GM23248 (cell line): ENCODE measurements around the gene TSPAN16. TPM values are rescaled to one million over a fixed set of nuclear protein-coding genes. Genes with fewer than 3 reads are reported as not detected.

ENCODE experiments used
- DNase-seq: peaks from one replicate; pipeline ENCODE4 v3.0.0-alpha.2; 2015
- H2AFZ ChIP-seq: fragments of 200-600 bp; sonication (generic); 2 replicates; pipeline ENCODE4 v1.6.1; 2016; ENCODE audit warnings: antibody characterized with exemption
- H3F3A ChIP-seq: fragments of 200-600 bp; sonication (generic); 2 replicates; pipeline ENCODE4 v1.6.1; 2016; ENCODE audit warnings: mild to moderate bottlenecking, antibody characterized with exemption, mixed run types; ENCODE audit not compliant: insufficient read depth
- H3K27ac ChIP-seq: fragments of 200-600 bp; sonication (generic); 2 replicates; pipeline ENCODE4 v1.5.1; 2016; ENCODE audit warnings: mild to moderate bottlenecking
- H3K27me3 ChIP-seq: fragments of 200-600 bp; sonication (generic); replicated peaks from 2 replicates; pipeline ENCODE4 v1.6.1; 2016; ENCODE audit warnings: mild to moderate bottlenecking; ENCODE audit not compliant: insufficient read depth
- H3K36me3 ChIP-seq: fragments of 200-600 bp; sonication (generic); 2 replicates; pipeline ENCODE4 v1.6.1; 2016; ENCODE audit warnings: low read depth, mild to moderate bottlenecking
- H3K4me1 ChIP-seq: fragments of 200-600 bp; sonication (generic); 2 replicates; pipeline ENCODE4 v1.6.1; 2016; ENCODE audit warnings: mild to moderate bottlenecking; ENCODE audit not compliant: insufficient read depth
- H3K4me2 ChIP-seq: fragments of 200-600 bp; sonication (generic); one replicate; pipeline ENCODE4 v1.6.1; 2016; ENCODE audit warnings: mild to moderate bottlenecking; ENCODE audit not compliant: unreplicated experiment
- H3K4me3 ChIP-seq: fragments of 200-600 bp; sonication (generic); 2 replicates; pipeline ENCODE4 v1.5.1; 2016; ENCODE audit warnings: mild to moderate bottlenecking
- H3K79me2 ChIP-seq: fragments of 200-600 bp; sonication (generic); 2 replicates; pipeline ENCODE4 v1.6.1; 2016; ENCODE audit warnings: mild to moderate bottlenecking; ENCODE audit not compliant: insufficient read depth
- H3K9ac ChIP-seq: fragments of 200-600 bp; sonication (generic); 2 replicates; pipeline ENCODE4 v1.6.1; 2016; ENCODE audit warnings: mild to moderate bottlenecking
- H3K9me2 ChIP-seq: fragments of 200-600 bp; sonication (generic); 2 replicates; pipeline ENCODE4 v1.6.1; 2016; ENCODE audit warnings: mixed run types, mild to moderate bottlenecking, moderate library complexity; ENCODE audit not compliant: insufficient read depth
- H3K9me3 ChIP-seq: fragments of 200-600 bp; sonication (generic); one replicate; pipeline ENCODE4 v1.6.1; 2017; ENCODE audit warnings: low read depth
- H4K20me1 ChIP-seq: fragments of 200-600 bp; sonication (generic); 2 replicates; pipeline ENCODE4 v1.6.0; 2016; ENCODE audit not compliant: insufficient read depth
- EZH2 ChIP-seq: fragments of 200-600 bp; sonication (generic); IDR thresholded peaks from 2 replicates; pipeline ENCODE4 v1.6.1; 2018; ENCODE audit warnings: antibody characterized with exemption, mild to moderate bottlenecking; ENCODE audit not compliant: insufficient read depth, poor library complexity, severe bottlenecking
- EZH2phosphoT487 ChIP-seq: fragments of 200-600 bp; sonication (generic); IDR thresholded peaks from 2 replicates; pipeline ENCODE4 v1.6.1; 2018; ENCODE audit warnings: antibody characterized with exemption, moderate library complexity, mild to moderate bottlenecking, low read depth; ENCODE audit not compliant: insufficient read depth
- WGBS, 2 experiments: methylation state at CpG; one replicate each; pipeline ENCODE4 v1.1.6; 2015 to 2017; ENCODE audit warnings: low lambda C conversion rate in 2 of 2, low coverage in 1 of 2; ENCODE audit errors: missing lambda C conversion rate in 2 of 2; 5-methylcytosine and 5-hydroxymethylcytosine counted together
- in situ Hi-C: fragments of 300-500 bp; cut with MboI; formaldehyde crosslinking; loops from 2 replicates; pipeline ENCODE4 v1.15.0; 2020
- polyA plus RNA-seq: library from polyadenylated mRNA; unstranded; fragments of >200 nt; fragmentation: Nextera tagmentation; extraction: Ambion mirVana; gene quantifications from 2 replicates; pipeline ENCODE4 v1.2.1, GENCODE V29; 2016
- total RNA-seq: library from RNA; depleted of rRNA; stranded (reverse); fragments of >200 nt; shearing (Covaris generic); gene quantifications from 2 replicates; pipeline ENCODE4 v1.2.3, GENCODE V29; 2014

TSPAN16 gene
- total and polyA plus RNA-seq, 2 experiments from 2014 or later, result not detected

DNA sequence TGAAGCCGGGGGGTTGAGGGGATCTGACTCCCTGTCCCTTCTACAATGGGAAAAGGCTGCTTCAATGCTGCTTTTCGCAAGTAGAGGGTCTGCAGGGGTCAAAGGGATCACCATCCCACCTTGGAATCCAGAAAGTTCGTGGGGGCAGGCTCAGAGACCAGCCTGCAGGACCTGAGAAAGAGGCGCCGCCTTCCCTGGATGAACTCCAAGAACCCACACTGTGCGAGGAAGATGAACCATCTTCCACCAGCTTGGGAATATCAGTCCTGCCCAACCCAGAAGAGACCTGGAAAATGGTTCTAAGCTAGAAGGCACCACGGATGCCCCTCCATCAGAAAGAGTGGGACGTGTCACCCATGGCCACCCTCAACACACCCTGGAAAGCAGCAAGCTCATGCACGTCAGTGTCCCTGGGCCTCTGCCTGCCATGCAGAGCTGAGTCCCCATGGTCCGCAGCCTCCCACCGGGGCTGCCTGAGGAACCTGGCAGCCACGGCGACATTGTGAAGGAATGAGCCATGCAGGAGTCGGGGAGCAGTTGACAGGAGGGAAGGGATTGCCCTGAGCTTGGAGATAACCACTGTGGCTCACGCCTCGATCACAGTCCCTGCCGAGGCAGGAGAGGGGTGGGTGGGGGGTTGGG is 28.9 kb downstream of the TSPAN16 start:
- in situ Hi-C loops, result no loop called here
- no peak for DNase-seq

GRCh38 chr19:11325544-11325943 is 29.6 kb downstream of the TSPAN16 start:
- H4K20me1 ChIP-seq, result no peaks in the 10 kb centered on the region
- H3K79me2 ChIP-seq, result no peaks in the 10 kb centered on the region
- no peak overlapping the region for H2AFZ ChIP-seq
- no peak overlapping the region for H3K4me2 ChIP-seq
- in situ Hi-C loops, result no loop called here
- H3K4me1 ChIP-seq, result peaks cover 16% of the 10 kb centered on the region
- WGBS, 2 experiments, result 91 to 96% methylated on average over 7 of the region's 7 CpGs
- no peak for TF ChIP-seq EZH2
- TF ChIP-seq EZH2phosphoT487, result no peak
- H3K4me3 ChIP-seq, result no peak overlapping the region
- H3K27me3 ChIP-seq, result no peaks in the 10 kb centered on the region
- H3K9me3 ChIP-seq, result no peaks in the 10 kb centered on the region
- peaks cover 9% of the 10 kb centered on the region for H3F3A ChIP-seq
- H3K36me3 ChIP-seq, result no peaks in the 10 kb centered on the region
- no peaks in the 10 kb centered on the region for H3K9me2 ChIP-seq
- H3K27ac ChIP-seq, result no peak overlapping the region
- no peak for DNase-seq
- H3K9ac ChIP-seq, result no peak overlapping the region

More for the DNA sequence above, 28.9 kb downstream of the TSPAN16 start:
- Histone ChIP-seq H3F3A (peaks cover 9% of the 10 kb centered on the region), H3K27ac (peak overlapping the region; percentile 70), H3K9ac (0 out of 2 replicates have a peak overlapping the region, but pooled peaks have one; percentile 49), H3K4me3 (no peak overlapping the region; the same call in 1 of the 2 replicates), H4K20me1 (no peaks in the 10 kb centered on the region), H3K4me1 (peaks cover 16% of the 10 kb centered on the region), H3K36me3 (no peaks in the 10 kb centered on the region), H3K9me3 (no peaks in the 10 kb centered on the region), H3K9me2 (no peaks in the 10 kb centered on the region), H3K4me2 (peak overlapping the region; percentile 75), H3K79me2 (no peaks in the 10 kb centered on the region), H3K27me3 (no peaks in the 10 kb centered on the region), H2AFZ (peak overlapping the region; percentile 52; the same call in 1 of the 2 replicates)
- TF ChIP-seq EZH2 (no peak), EZH2phosphoT487 (no peak)
- 61 to 63% methylated on average over 17 of the region's 17 CpGs for WGBS, 2 experiments

- H3K9ac ChIP-seq, result no peak overlapping the region
- 84 to 89% methylated on average over 4 of the region's 4 CpGs for WGBS, 2 experiments
- in situ Hi-C loops, result no loop called here
- no peaks in the 10 kb centered on the region for H3K4me1 ChIP-seq
- TF ChIP-seq EZH2, result no peak
- no peak for TF ChIP-seq EZH2phosphoT487
- no peaks in the 10 kb centered on the region for H4K20me1 ChIP-seq
- no peak overlapping the region for H3K4me2 ChIP-seq
- DNase-seq, result no peak
- H3K79me2 ChIP-seq, result no peaks in the 10 kb centered on the region
- H3K36me3 ChIP-seq, result no peaks in the 10 kb centered on the region
- H2AFZ ChIP-seq, result no peak overlapping the region
- H3F3A ChIP-seq, result no peaks in the 10 kb centered on the region
- no peaks in the 10 kb centered on the region for H3K27me3 ChIP-seq
- H3K27ac ChIP-seq, result no peak overlapping the region
- H3K9me2 ChIP-seq, result no peaks in the 10 kb centered on the region
- H3K4me3 ChIP-seq, result no peak overlapping the region
- H3K9me3 ChIP-seq, result no peaks in the 10 kb centered on the region
Measured at GRCh38 chr19:11330127-11330526, 34.2 kb downstream of the TSPAN16 start.

- 69 to 75% methylated on average over 4 of the region's 4 CpGs for WGBS, 2 experiments
- in situ Hi-C loops, result no loop called here
- H3K36me3 ChIP-seq, result no peaks in the 10 kb centered on the region
Measured at GRCh38 chr19:11331502-11331901, 35.5 kb downstream of the TSPAN16 start.

More at GRCh38 chr19:11331502-11331901, 35.5 kb downstream of the TSPAN16 start:
- H2AFZ ChIP-seq, result no peak overlapping the region
- no peak overlapping the region for H3K4me2 ChIP-seq
- no peak for DNase-seq
- H3F3A ChIP-seq, result no peaks in the 10 kb centered on the region
- H4K20me1 ChIP-seq, result no peaks in the 10 kb centered on the region
- no peaks in the 10 kb centered on the region for H3K9me3 ChIP-seq
- H3K27me3 ChIP-seq, result no peaks in the 10 kb centered on the region
- H3K9me2 ChIP-seq, result no peaks in the 10 kb centered on the region
- H3K27ac ChIP-seq, result no peak overlapping the region
- H3K4me3 ChIP-seq, result no peak overlapping the region
- no peaks in the 10 kb centered on the region for H3K4me1 ChIP-seq
- H3K9ac ChIP-seq, result no peak overlapping the region
- no peaks in the 10 kb centered on the region for H3K79me2 ChIP-seq
- no peak for TF ChIP-seq EZH2phosphoT487
- no peak for TF ChIP-seq EZH2
